Parathyroid adenoma (tissue), 2 donors: ENCODE measurements around the gene ZBTB3.
"Not testable (repeated sequence)": the region's sequence is repeated elsewhere in the genome, so short reads cannot be mapped to it uniquely, and the experiment has no call there.

ENCODE experiments used
- H2AFZ ChIP-seq: fragments of 300-600 bp; sonication (generic); one replicate; pipeline ENCODE4 v1.7.0; 2017; ENCODE audit warnings: antibody characterized with exemption, mild to moderate bottlenecking
- H3K27ac ChIP-seq: fragments of 300-600 bp; sonication (generic); one replicate; pipeline ENCODE4 v1.7.0; 2017
- H3K27me3 ChIP-seq: fragments of 300-600 bp; sonication (generic); one replicate; pipeline ENCODE4 v1.7.0; 2017; ENCODE audit warnings: low read length; ENCODE audit not compliant: control insufficient read depth, insufficient read depth
- H3K36me3 ChIP-seq: fragments of 300-600 bp; sonication (generic); one replicate; pipeline ENCODE4 v1.7.0; 2017; ENCODE audit warnings: low read length; ENCODE audit not compliant: control insufficient read depth, insufficient read depth
- H3K4me1 ChIP-seq: fragments of 300-600 bp; sonication (generic); one replicate; pipeline ENCODE4 v1.7.0; 2017; ENCODE audit warnings: control low read depth
- H3K4me2 ChIP-seq: fragments of 300-600 bp; sonication (generic); one replicate; pipeline ENCODE4 v1.7.0; 2017; ENCODE audit warnings: low read length
- H3K4me3 ChIP-seq: fragments of 300-600 bp; sonication (generic); one replicate; pipeline ENCODE4 v1.7.0; 2017; ENCODE audit warnings: low read depth, low read length
- H3K79me2 ChIP-seq: fragments of 300-600 bp; sonication (generic); one replicate; pipeline ENCODE4 v1.7.0; 2017; ENCODE audit warnings: control low read depth
- H3K9ac ChIP-seq: fragments of 300-600 bp; sonication (generic); one replicate; pipeline ENCODE4 v1.7.0; 2017; ENCODE audit warnings: mild to moderate bottlenecking
- H3K9me3 ChIP-seq: fragments of 300-600 bp; sonication (generic); one replicate; pipeline ENCODE4 v1.7.0; 2017; ENCODE audit warnings: low read length; ENCODE audit not compliant: control insufficient read depth
- TF ChIP-seq, protein P1 (sequence below): fragments of 300-600 bp; sonication (generic); IDR thresholded peaks from one replicate; pipeline ENCODE4 v1.7.0; 2017; ENCODE audit warnings: antibody characterized with exemption, mild to moderate bottlenecking
- donor health status: primary hyperparathyroidism.

Gene ZBTB3

DNA sequence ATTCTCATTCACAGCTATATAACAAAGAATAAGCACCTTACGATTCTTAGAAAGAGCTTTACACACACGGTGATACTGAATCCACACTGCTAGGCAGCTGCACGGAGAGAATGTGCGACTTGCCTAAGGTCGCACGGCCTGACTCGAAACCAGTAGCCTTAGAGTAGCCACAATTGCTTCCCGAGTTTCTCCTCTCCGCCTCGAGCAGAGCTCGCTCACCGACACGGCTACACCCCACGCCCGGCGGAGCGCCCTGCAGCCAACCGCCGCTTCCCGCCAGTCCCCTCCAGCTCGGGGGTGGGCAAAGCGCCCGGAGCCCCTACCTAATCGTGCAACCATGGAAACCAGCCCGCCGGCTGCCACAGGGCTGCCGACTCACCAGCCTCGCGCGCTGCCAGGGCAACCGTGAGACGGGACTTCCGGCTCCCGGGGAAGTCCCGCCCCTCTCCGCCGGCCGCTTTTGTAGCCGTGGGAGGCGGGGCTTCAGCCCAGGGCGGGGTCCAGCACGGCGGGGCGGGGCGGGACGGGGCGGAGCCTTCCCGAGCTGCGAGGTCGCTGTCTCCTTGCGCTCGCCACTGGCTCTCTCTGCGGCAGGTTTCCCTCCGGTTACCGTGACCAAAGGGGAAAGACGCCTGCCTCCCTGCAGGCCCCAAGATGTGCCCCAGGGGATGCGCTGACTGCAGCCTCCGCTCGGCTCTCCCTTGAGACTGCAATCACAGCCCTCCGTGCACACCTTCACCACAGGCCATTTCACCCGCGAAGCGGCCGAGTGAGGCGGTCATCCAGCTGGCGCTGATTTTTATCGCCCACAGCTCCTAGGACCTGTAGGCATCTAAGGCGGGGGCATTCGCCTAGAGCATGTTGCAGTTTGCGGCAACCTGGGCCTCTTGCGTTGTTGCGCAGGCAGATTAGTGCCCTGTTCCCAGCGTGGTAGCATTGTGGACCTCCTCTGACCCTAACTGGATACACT, 47.8 kb downstream of the ZBTB3 start:
- H3K36me3 ChIP-seq, result no peaks in the 10 kb centered on the region
- H3K9ac ChIP-seq, result no peak overlapping the region
- peak overlapping the region; percentile 71 for H2AFZ ChIP-seq
- no peaks in the 10 kb centered on the region for H3K27me3 ChIP-seq
- H3K4me3 ChIP-seq, result peak overlapping the region; percentile 78
- H3K27ac ChIP-seq, result peak overlapping the region; percentile 78
- H3K79me2 ChIP-seq, result no peaks in the 10 kb centered on the region
- peaks cover 7% of the 10 kb centered on the region for H3K4me1 ChIP-seq
- H3K4me2 ChIP-seq, result peak overlapping the region; percentile 94
- TF ChIP-seq, protein P1, sequence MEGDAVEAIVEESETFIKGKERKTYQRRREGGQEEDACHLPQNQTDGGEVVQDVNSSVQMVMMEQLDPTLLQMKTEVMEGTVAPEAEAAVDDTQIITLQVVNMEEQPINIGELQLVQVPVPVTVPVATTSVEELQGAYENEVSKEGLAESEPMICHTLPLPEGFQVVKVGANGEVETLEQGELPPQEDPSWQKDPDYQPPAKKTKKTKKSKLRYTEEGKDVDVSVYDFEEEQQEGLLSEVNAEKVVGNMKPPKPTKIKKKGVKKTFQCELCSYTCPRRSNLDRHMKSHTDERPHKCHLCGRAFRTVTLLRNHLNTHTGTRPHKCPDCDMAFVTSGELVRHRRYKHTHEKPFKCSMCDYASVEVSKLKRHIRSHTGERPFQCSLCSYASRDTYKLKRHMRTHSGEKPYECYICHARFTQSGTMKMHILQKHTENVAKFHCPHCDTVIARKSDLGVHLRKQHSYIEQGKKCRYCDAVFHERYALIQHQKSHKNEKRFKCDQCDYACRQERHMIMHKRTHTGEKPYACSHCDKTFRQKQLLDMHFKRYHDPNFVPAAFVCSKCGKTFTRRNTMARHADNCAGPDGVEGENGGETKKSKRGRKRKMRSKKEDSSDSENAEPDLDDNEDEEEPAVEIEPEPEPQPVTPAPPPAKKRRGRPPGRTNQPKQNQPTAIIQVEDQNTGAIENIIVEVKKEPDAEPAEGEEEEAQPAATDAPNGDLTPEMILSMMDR, result no peak
- H3K9me3 ChIP-seq, result no peaks in the 10 kb centered on the region

DNA sequence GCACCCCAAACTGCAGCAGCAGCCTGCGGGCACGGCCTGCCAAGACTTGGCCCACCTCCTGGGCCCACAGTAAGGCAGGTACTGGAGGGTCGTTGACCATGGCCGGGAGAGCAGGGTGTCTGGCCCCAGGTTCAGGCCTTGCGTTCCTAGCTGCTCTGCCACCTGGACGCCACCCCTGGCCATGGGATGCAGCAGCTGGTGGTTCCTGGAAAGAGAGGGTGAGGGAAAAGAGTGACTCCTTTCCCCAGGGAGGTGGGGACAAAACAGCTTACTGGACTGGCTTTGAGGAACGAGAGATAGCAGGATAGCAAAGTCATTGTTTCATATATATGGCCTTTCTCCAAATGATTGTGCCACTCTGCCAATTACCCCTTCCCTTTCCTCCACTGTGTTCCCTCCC, 48.5 kb downstream of the ZBTB3 start:
- TF ChIP-seq, protein P1, result no peak
- H3K27ac ChIP-seq, result peak overlapping the region; percentile 78
- H3K79me2 ChIP-seq, result no peaks in the 10 kb centered on the region
- H3K36me3 ChIP-seq, result no peaks in the 10 kb centered on the region
- peak overlapping the region; percentile 78 for H3K4me3 ChIP-seq
- peak overlapping the region; percentile 76 for H3K4me2 ChIP-seq
- H3K4me1 ChIP-seq, result peaks cover 7% of the 10 kb centered on the region
- H3K9me3 ChIP-seq, result no peaks in the 10 kb centered on the region
- peak overlapping the region; percentile 68 for H2AFZ ChIP-seq
- H3K9ac ChIP-seq, result no peak overlapping the region
- no peaks in the 10 kb centered on the region for H3K27me3 ChIP-seq

DNA sequence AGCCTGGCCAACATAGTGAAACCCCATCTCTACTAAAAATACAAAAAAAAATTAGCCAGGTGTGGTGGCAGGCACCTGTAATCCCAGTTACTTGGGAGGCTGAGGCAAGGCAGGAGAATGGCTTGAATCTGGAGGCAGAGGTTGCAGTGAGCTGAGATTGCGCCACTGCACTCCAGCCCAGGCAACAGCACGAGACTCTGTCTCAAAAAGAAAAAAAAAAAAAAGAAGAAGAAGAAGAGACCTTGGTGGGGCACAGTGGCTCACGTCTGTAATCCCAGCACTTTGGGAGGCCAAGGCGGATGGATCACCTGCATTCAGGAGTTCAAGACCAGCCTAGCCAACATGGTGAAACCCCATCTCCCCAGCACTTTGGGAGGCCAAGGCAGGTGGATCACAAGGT, 50.0 kb downstream of the ZBTB3 start:
- H3K4me1 ChIP-seq, H3K27ac ChIP-seq, H3K9me3 ChIP-seq, H3K4me2 ChIP-seq, H3K36me3 ChIP-seq, H3K79me2 ChIP-seq, H2AFZ ChIP-seq, H3K9ac ChIP-seq, H3K4me3 ChIP-seq, H3K27me3 ChIP-seq: not testable (repeated sequence)

DNA sequence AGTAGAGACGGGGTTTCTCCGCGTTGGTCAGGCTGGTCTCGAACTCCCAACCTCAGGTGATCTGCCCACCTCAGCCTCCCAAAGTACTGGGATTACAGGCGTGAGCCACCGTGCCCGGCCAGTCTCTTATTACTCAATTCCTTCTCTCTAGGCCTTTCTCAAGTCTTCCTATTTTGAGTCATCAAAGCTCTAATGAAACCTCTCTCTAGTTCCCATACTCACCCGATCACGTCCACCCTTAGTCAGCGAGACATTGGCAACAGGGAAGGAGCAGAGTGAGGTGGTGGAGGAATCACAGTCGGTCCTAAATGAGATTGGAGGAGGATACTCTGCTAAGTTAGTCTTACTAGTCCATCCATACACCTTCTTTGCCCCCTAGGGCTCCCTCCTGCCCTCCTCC, 51.7 kb downstream of the ZBTB3 start:
- H2AFZ ChIP-seq, result no peak overlapping the region
- H3K4me2 ChIP-seq, result no peak overlapping the region
- no peaks in the 10 kb centered on the region for H3K27me3 ChIP-seq
- no peaks in the 10 kb centered on the region for H3K9me3 ChIP-seq
- H3K79me2 ChIP-seq, result peaks cover 3% of the 10 kb centered on the region
- no peak overlapping the region for H3K4me3 ChIP-seq
- peaks cover 5% of the 10 kb centered on the region for H3K4me1 ChIP-seq
- H3K27ac ChIP-seq, result no peak overlapping the region
- TF ChIP-seq, protein P1, result no peak
- H3K9ac ChIP-seq, result no peak overlapping the region
- no peaks in the 10 kb centered on the region for H3K36me3 ChIP-seq
